Coronary artery (tissue), 2 donors: Measurements from ENCODE around the gene TET2.

Experiments used
- DNase-seq: peaks from one replicate; pipeline ENCODE4 v3.0.0-alpha.2; 2017; ENCODE audit warnings: low spot score
- H3K27ac ChIP-seq, 2 donors: fragments of 200-600 bp; sonication (generic); one replicate each; pipeline ENCODE4 v1.5.1; 2016 to 2019
- H3K4me3 ChIP-seq: fragments of 200-600 bp; sonication (generic); 2 replicates; pipeline ENCODE4 v1.5.1; 2016; ENCODE audit warnings: mild to moderate bottlenecking, moderate library complexity
- CTCF ChIP-seq: fragments of 200-600 bp; sonication (generic); IDR thresholded peaks from one replicate; pipeline ENCODE4 v1.5.1; 2019; ENCODE audit warnings: antibody characterized with exemption

Gene TET2

GRCh38 chr4:105236916-105237311 is 90.2 kb downstream of the TET2 start:
- DNase-seq, result no peak
- Histone ChIP-seq H3K4me3 (no peak overlapping the region), H3K27ac (no peak overlapping the region)
- no peak for TF ChIP-seq CTCF

GRCh38 chr4:105240037-105240436 is 93.4 kb downstream of the TET2 start:
- no peak for DNase-seq
- H3K27ac ChIP-seq, result no peak overlapping the region
- H3K4me3 ChIP-seq, result no peak overlapping the region
- no peak for TF ChIP-seq CTCF

GRCh38 chr4:105241451-105241850 is 94.8 kb downstream of the TET2 start:
- H3K27ac ChIP-seq, result no peak overlapping the region
- no peak for TF ChIP-seq CTCF
- no peak for DNase-seq
- no peak overlapping the region for H3K4me3 ChIP-seq

- DNase-seq, result no peak
- TF ChIP-seq CTCF, result no peak
- Histone ChIP-seq H3K4me3 (no peak overlapping the region), H3K27ac (no peak overlapping the region)
These were observed 96.8 kb downstream of the TET2 start for GRCh38 chr4:105243446-105243845.

- no peak for TF ChIP-seq CTCF
- Histone ChIP-seq H3K27ac (no peak overlapping the region), H3K4me3 (no peak overlapping the region)
- no peak for DNase-seq
These were observed 100.0 kb downstream of the TET2 start for GRCh38 chr4:105246712-105247111.

- no peak for DNase-seq
- TF ChIP-seq CTCF, result no peak
- no peak overlapping the region for H3K27ac ChIP-seq
These were observed 101.9 kb downstream of the TET2 start for GRCh38 chr4:105248613-105249012.

GRCh38 chr4:105257817-105258495 is 111.3 kb downstream of the TET2 start:
- Histone ChIP-seq H3K4me3 (no peak overlapping the region), H3K27ac (no peak overlapping the region)
- no peak for TF ChIP-seq CTCF
- DNase-seq, result no peak

More at GRCh38 chr4:105248613-105249012, 101.9 kb downstream of the TET2 start:
- H3K4me3 ChIP-seq, result no peak overlapping the region
